Neural progenitor cell (in vitro differentiated cells): ENCODE results near the gene SATB2. TPM values are rescaled to one million over a fixed set of nuclear protein-coding genes. Genes with fewer than 3 reads are reported as not detected.

Experiments
- DNase-seq: peaks from one replicate; pipeline ENCODE4 v3.0.0-alpha.2; 2016; ENCODE audit warnings: low spot score
- H2AFZ ChIP-seq: fragments of 200-600 bp; sonication (generic); replicated peaks from 2 replicates; pipeline ENCODE4 v1.6.1; 2016; ENCODE audit warnings: antibody characterized with exemption
- H3F3A ChIP-seq: fragments of 200-600 bp; sonication (generic); 2 replicates; pipeline ENCODE4 v1.6.1; 2016; ENCODE audit warnings: antibody characterized with exemption, low read depth
- H3K27ac ChIP-seq: fragments of 200-600 bp; sonication (generic); 2 replicates; pipeline ENCODE4 v1.5.1; 2016; ENCODE audit warnings: mild to moderate bottlenecking
- H3K27me3 ChIP-seq: fragments of 200-600 bp; sonication (generic); 2 replicates; pipeline ENCODE4 v1.6.1; 2016; ENCODE audit warnings: mild to moderate bottlenecking, moderate library complexity
- H3K36me3 ChIP-seq: fragments of 200-600 bp; sonication (generic); 2 replicates; pipeline ENCODE4 v1.5.1; 2016
- H3K4me1 ChIP-seq: fragments of 200-600 bp; sonication (generic); 2 replicates; pipeline ENCODE4 v1.6.1; 2016; ENCODE audit warnings: mixed run types
- H3K4me2 ChIP-seq: fragments of 200-600 bp; sonication (generic); 2 replicates; pipeline ENCODE4 v1.6.1; 2016
- H3K4me3 ChIP-seq: fragments of 200-600 bp; sonication (generic); 2 replicates; pipeline ENCODE4 v1.5.1; 2016
- H3K79me2 ChIP-seq: fragments of 200-600 bp; sonication (generic); 2 replicates; pipeline ENCODE4 v1.6.1; 2016; ENCODE audit warnings: low read depth
- H3K9ac ChIP-seq: fragments of 200-600 bp; sonication (generic); 2 replicates; pipeline ENCODE4 v1.6.1; 2016
- H3K9me3 ChIP-seq: fragments of 200-600 bp; sonication (generic); 2 replicates; pipeline ENCODE4 v1.5.1; 2016; ENCODE audit warnings: low read depth
- H4K20me1 ChIP-seq: fragments of 200-600 bp; sonication (generic); 2 replicates; pipeline ENCODE4 v1.6.1; 2016; ENCODE audit warnings: low read depth
- H3K27ac Mint-ChIP-seq: 3 replicates; pipeline ENCODE4 v1.8.0; 2021; ENCODE audit warnings: mixed read lengths
- H3K27me3 Mint-ChIP-seq: 2 replicates; pipeline ENCODE4 v1.8.0; 2022; ENCODE audit warnings: low read depth, mild to moderate bottlenecking, inconsistent platforms, moderate library complexity, mixed read lengths; ENCODE audit not compliant: insufficient read depth
- H3K36me3 Mint-ChIP-seq: 3 replicates; pipeline ENCODE4 v1.8.0; 2021; ENCODE audit warnings: mixed read lengths
- H3K4me1 Mint-ChIP-seq: 3 replicates; pipeline ENCODE4 v1.8.0; 2021; ENCODE audit warnings: mixed read lengths
- H3K4me3 Mint-ChIP-seq: 3 replicates; pipeline ENCODE4 v1.8.0; 2021; ENCODE audit warnings: mild to moderate bottlenecking, moderate library complexity, mixed read lengths
- H3K9me3 Mint-ChIP-seq: 3 replicates; pipeline ENCODE4 v1.8.0; 2020; ENCODE audit warnings: mixed read lengths
- EZH2 ChIP-seq: fragments of 200-600 bp; sonication (generic); IDR thresholded peaks from 2 replicates; pipeline ENCODE4 v1.6.1; 2017; ENCODE audit warnings: antibody characterized with exemption, mild to moderate bottlenecking, moderate library complexity
- EZH2phosphoT487 ChIP-seq: fragments of 200-600 bp; sonication (generic); IDR thresholded peaks from 2 replicates; pipeline ENCODE4 v1.6.1; 2017; ENCODE audit warnings: antibody characterized with exemption
- total RNA-seq: library from RNA; depleted of rRNA; stranded (reverse); fragments of >200 nt; gene quantifications from 2 replicates; pipeline ENCODE4 v1.2.3, GENCODE V29; 2015; ENCODE audit warnings: low replicate concordance
- TF ChIP-seq, protein P1 (sequence below): fragments of 200-600 bp; sonication (generic); IDR thresholded peaks from 2 replicates; pipeline ENCODE4 v1.5.1; 2017; ENCODE audit warnings: antibody characterized with exemption, mild to moderate bottlenecking

Gene SATB2
- total RNA-seq, 1 donor from 2014 or later: 3.7 TPM

DNA sequence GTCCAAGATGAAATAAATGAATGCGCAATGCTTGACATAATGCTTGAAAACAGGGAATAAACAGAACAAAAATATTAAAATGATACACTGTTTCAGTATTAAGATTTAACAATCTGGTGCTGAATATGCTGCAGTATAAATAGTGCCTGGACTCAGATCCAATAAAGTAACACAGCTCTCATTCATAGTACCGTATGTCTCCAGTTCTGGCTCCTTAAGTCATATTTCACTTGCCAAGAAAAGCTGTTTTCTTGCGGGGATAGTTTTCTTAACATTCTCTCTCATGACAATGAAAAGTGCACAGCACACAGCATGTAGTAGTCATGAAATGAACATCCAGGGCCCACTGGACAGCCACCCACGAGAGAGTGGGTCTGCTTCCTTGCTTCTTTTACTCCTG lies 74.7 kb downstream of the SATB2 start:
- DNase-seq: no peak
- Histone ChIP-seq H3K9ac (no peak overlapping the region), H3K27ac (no peak overlapping the region), H3K27me3 (no peaks in the 10 kb centered on the region), H3K79me2 (no peaks in the 10 kb centered on the region), H3K4me2 (no peak overlapping the region), H3F3A (no peaks in the 10 kb centered on the region), H3K36me3 (no peaks in the 10 kb centered on the region), H4K20me1 (no peaks in the 10 kb centered on the region), H3K4me3 (no peak overlapping the region), H3K4me1 (no peaks in the 10 kb centered on the region), H3K9me3 (no peaks in the 10 kb centered on the region), H2AFZ (no peak overlapping the region)
- Mint-ChIP-seq H3K4me3 (no peak overlapping the region), H3K9me3 (no peaks in the 10 kb centered on the region), H3K27ac (no peak overlapping the region), H3K27me3 (no peaks in the 10 kb centered on the region), H3K36me3 (peaks cover 3% of the 10 kb centered on the region), H3K4me1 (no peaks in the 10 kb centered on the region)
- no peak for TF ChIP-seq EZH2
- TF ChIP-seq EZH2phosphoT487: no peak
- TF ChIP-seq, protein P1, sequence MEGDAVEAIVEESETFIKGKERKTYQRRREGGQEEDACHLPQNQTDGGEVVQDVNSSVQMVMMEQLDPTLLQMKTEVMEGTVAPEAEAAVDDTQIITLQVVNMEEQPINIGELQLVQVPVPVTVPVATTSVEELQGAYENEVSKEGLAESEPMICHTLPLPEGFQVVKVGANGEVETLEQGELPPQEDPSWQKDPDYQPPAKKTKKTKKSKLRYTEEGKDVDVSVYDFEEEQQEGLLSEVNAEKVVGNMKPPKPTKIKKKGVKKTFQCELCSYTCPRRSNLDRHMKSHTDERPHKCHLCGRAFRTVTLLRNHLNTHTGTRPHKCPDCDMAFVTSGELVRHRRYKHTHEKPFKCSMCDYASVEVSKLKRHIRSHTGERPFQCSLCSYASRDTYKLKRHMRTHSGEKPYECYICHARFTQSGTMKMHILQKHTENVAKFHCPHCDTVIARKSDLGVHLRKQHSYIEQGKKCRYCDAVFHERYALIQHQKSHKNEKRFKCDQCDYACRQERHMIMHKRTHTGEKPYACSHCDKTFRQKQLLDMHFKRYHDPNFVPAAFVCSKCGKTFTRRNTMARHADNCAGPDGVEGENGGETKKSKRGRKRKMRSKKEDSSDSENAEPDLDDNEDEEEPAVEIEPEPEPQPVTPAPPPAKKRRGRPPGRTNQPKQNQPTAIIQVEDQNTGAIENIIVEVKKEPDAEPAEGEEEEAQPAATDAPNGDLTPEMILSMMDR: no peak

DNA sequence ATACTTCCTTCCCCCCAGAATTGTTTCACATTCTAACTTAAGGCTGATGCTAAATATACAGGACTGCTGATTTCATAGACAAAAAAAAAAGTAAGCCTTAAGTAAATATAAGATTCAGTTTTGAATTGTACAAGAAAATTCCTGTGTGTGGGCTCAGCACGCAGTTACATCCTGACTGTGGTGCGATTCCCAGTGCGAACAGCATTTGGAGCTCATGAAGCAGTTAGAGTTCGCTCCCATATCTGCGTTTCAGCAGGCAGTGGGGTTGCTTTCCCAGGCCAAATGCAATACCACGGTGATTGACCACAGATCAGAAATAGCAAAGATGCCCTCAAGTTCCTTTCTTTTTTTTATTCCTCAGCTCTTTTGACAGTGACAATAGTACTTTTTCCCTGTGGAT lies 75.6 kb downstream of the SATB2 start:
- no peak overlapping the region for H3K4me2 ChIP-seq
- Mint-ChIP-seq H3K27ac (no peak overlapping the region), H3K36me3 (peaks cover 3% of the 10 kb centered on the region), H3K4me1 (no peaks in the 10 kb centered on the region), H3K27me3 (no peaks in the 10 kb centered on the region), H3K9me3 (no peaks in the 10 kb centered on the region), H3K4me3 (no peak overlapping the region)
- no peaks in the 10 kb centered on the region for H3F3A ChIP-seq
- no peaks in the 10 kb centered on the region for H3K9me3 ChIP-seq
- no peaks in the 10 kb centered on the region for H3K79me2 ChIP-seq
- DNase-seq: no peak
- H3K9ac ChIP-seq: no peak overlapping the region
- no peak overlapping the region for H3K27ac ChIP-seq
- H3K36me3 ChIP-seq: no peaks in the 10 kb centered on the region
- no peak overlapping the region for H2AFZ ChIP-seq
- no peak overlapping the region for H3K4me3 ChIP-seq
- no peaks in the 10 kb centered on the region for H4K20me1 ChIP-seq
- no peaks in the 10 kb centered on the region for H3K4me1 ChIP-seq
- no peaks in the 10 kb centered on the region for H3K27me3 ChIP-seq
- TF ChIP-seq, protein P1: no peak
- TF ChIP-seq EZH2 (no peak), EZH2phosphoT487 (no peak)

DNA sequence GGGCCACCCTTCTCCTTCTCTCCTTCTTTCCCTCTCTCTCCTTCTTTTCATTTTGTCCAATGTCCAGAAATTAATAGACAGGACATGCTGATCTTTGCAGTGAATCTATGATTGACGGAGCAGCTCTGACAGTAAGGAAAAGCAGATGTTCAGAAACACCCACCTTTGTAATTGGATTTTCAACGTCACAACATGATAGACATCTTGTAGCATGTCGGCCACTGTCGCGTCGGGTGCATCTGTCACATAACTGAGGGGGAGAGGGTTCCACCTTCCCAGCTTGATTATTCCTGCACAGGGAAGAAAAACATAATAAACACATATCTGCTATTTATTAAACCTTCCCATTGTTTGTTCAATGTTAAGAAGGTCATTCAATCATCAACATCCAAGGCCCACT lies 76.2 kb downstream of the SATB2 start:
- no peak overlapping the region for H3K4me3 ChIP-seq
- Mint-ChIP-seq H3K27me3 (no peaks in the 10 kb centered on the region), H3K4me3 (no peak overlapping the region), H3K4me1 (no peaks in the 10 kb centered on the region), H3K27ac (no peak overlapping the region), H3K9me3 (no peaks in the 10 kb centered on the region), H3K36me3 (peaks cover 3% of the 10 kb centered on the region)
- TF ChIP-seq EZH2phosphoT487: no peak
- H3K4me1 ChIP-seq: no peaks in the 10 kb centered on the region
- H3K9ac ChIP-seq: no peak overlapping the region
- no peak for DNase-seq
- H3K36me3 ChIP-seq: no peaks in the 10 kb centered on the region
- H3F3A ChIP-seq: no peaks in the 10 kb centered on the region
- H3K27ac ChIP-seq: no peak overlapping the region
- H3K79me2 ChIP-seq: no peaks in the 10 kb centered on the region
- H3K9me3 ChIP-seq: no peaks in the 10 kb centered on the region
- no peaks in the 10 kb centered on the region for H3K27me3 ChIP-seq
- H2AFZ ChIP-seq: no peak overlapping the region
- H4K20me1 ChIP-seq: no peaks in the 10 kb centered on the region
- no peak overlapping the region for H3K4me2 ChIP-seq

DNA sequence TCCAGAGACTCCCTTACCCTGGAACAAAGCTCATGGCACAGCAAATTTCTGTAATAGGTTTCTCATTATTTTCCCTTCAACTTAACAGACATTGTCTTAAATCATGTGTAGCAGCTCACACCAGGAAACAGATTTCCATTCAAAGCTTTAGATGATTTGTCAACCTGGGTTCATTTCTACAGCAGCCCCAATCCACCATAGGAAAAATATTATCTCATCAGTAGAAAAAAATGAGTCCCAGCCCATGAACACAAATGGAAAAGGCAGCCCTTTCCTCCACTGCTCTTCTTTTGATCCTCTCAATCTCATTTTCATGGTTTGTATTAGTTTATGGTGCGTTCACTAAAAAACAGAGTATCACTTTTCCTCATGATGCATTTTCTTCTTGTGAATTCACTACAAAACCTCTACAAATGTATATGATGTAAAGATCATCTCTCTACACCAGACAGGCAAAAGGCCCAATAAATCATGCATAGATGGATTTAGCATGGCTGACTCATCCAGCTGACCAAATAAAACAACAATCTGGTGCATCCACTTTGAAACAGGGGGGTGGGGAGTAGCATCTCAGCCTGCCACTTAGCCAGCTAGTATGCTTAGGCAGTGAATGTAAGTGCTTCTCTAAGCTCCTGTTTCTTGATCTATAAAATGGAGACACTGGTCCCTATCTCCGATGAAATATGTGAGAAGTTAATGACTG lies 78.6 kb downstream of the SATB2 start:
- Histone ChIP-seq H3K36me3 (no peaks in the 10 kb centered on the region), H2AFZ (no peak overlapping the region), H3K9me3 (no peaks in the 10 kb centered on the region), H3K79me2 (no peaks in the 10 kb centered on the region), H3K27ac (no peak overlapping the region), H3K4me2 (no peak overlapping the region), H3K9ac (no peak overlapping the region), H3K4me1 (no peaks in the 10 kb centered on the region), H3K4me3 (no peak overlapping the region), H3K27me3 (no peaks in the 10 kb centered on the region), H4K20me1 (no peaks in the 10 kb centered on the region), H3F3A (no peaks in the 10 kb centered on the region)
- H3K4me1 Mint-ChIP-seq: no peaks in the 10 kb centered on the region
- H3K36me3 Mint-ChIP-seq: peaks cover 3% of the 10 kb centered on the region
- H3K27ac Mint-ChIP-seq: no peak overlapping the region
- TF ChIP-seq EZH2: no peak
- TF ChIP-seq, protein P1: no peak
- TF ChIP-seq EZH2phosphoT487: no peak
- H3K9me3 Mint-ChIP-seq: no peaks in the 10 kb centered on the region
- H3K4me3 Mint-ChIP-seq: no peak overlapping the region
- no peaks in the 10 kb centered on the region for H3K27me3 Mint-ChIP-seq
- DNase-seq: no peak
